Endothelial cell of umbilical vein (primary cell): Measurements from ENCODE around the gene SLC12A3. TPM values are rescaled to one million over a fixed set of nuclear protein-coding genes. Genes with fewer than 3 reads are reported as not detected.

ENCODE experiments used
- BruUV-seq: library from RNA; stranded (reverse); fragments of 400-500 nt; replicated peaks from 2 replicates; lab custom pipeline; 2021; lab: Mats Ljungman, UMichigan
- CTCF ChIA-PET: fragments of 300-600, 350-600 bp; sonication (Branson Sonifier 250); formaldehyde crosslinking; loops from one replicate; lab custom pipeline; 2021; ENCODE audit warnings: antibody characterized with exemption, inconsistent platforms; lab: Charles Lee
- POLR2A ChIA-PET: fragments of 300-600, 350-600 bp; sonication (Branson Sonifier 250); formaldehyde crosslinking; loops from one replicate; lab custom pipeline; 2021; ENCODE audit warnings: antibody characterized with exemption, inconsistent platforms; lab: Charles Lee
- DNase-seq: peaks from one replicate; pipeline ENCODE4 v3.0.0-alpha.2; 2011; ENCODE audit warnings: low read depth, low spot score
- FAIRE-seq: peaks from 2 replicates; lab custom pipeline; 2011; peaks lifted over from hg19 to GRCh38; lab: Jason Lieb, UNC
- H2AFZ ChIP-seq: 2 replicates; pipeline ENCODE4 v1.6.0; 2012; ENCODE audit warnings: low read depth, low read length, control low read depth, inconsistent platforms
- H3K27ac ChIP-seq: 2 replicates; pipeline ENCODE4 v1.5.1; 2011; ENCODE audit warnings: low read depth, mild to moderate bottlenecking, control low read depth, low read length, moderate library complexity; ENCODE audit not compliant: insufficient read depth
- H3K27me3 ChIP-seq, 2 experiments: 2 replicates each; pipeline versions ENCODE4 v1.6.0 to v1.6.1; 2011; ENCODE audit warnings: low read length in 2 of 2, mixed read lengths in 1 of 2; ENCODE audit not compliant: control insufficient read depth in 2 of 2, insufficient read depth in 2 of 2
- H3K36me3 ChIP-seq, 2 experiments: 2 replicates in 1 of 2; 3 replicates in 1 of 2; pipeline ENCODE4 v1.5.1; 2011; ENCODE audit warnings: low read length in 2 of 2, mild to moderate bottlenecking in 1 of 2, moderate library complexity in 1 of 2; ENCODE audit not compliant: control insufficient read depth in 2 of 2, insufficient read depth in 2 of 2; ENCODE audit errors: extremely low read depth in 1 of 2
- H3K4me1 ChIP-seq: 3 replicates; pipeline ENCODE4 v1.5.1; 2011; ENCODE audit warnings: mild to moderate bottlenecking, low read length; ENCODE audit not compliant: control insufficient read depth, insufficient read depth; ENCODE audit errors: extremely low read depth
- H3K4me2 ChIP-seq: 2 replicates; pipeline ENCODE4 v1.6.1; 2011; ENCODE audit warnings: low read length, control low read depth, mixed read lengths; ENCODE audit not compliant: insufficient read depth
- H3K4me3 ChIP-seq, 3 experiments: fragments of 200-600 bp in 1 of 3; sonication (generic), shearing (Covaris generic) in 1 of 3; replicated peaks in 1 of 3; 2 replicates each; pipeline ENCODE4 v1.5.1; 2011 to 2016; ENCODE audit warnings: control low read depth in 3 of 3, low read length in 3 of 3, mild to moderate bottlenecking in 2 of 3, inconsistent platforms in 1 of 3, low read depth in 1 of 3, moderate library complexity in 1 of 3; ENCODE audit not compliant: insufficient read depth in 1 of 3
- H3K79me2 ChIP-seq: 2 replicates; pipeline ENCODE4 v1.6.0; 2012; ENCODE audit warnings: low read length, inconsistent platforms; ENCODE audit not compliant: control insufficient read depth, insufficient read depth
- H3K9ac ChIP-seq: replicated peaks from 2 replicates; pipeline ENCODE3; 2011; ENCODE audit warnings: low read length, control low read depth; ENCODE audit not compliant: insufficient read depth; ENCODE audit errors: extremely low read depth
- H3K9me1 ChIP-seq: replicated peaks from 3 replicates; pipeline ENCODE4 v1.6.0; 2011; ENCODE audit warnings: mild to moderate bottlenecking, low read length; ENCODE audit not compliant: control insufficient read depth, insufficient read depth; ENCODE audit errors: extremely low read depth
- H3K9me3 ChIP-seq: replicated peaks from 2 replicates; pipeline ENCODE4 v1.5.1; 2012; ENCODE audit warnings: low read length, inconsistent platforms; ENCODE audit not compliant: control insufficient read depth, insufficient read depth
- H4K20me1 ChIP-seq: replicated peaks from 2 replicates; pipeline ENCODE3; 2011; ENCODE audit warnings: mild to moderate bottlenecking, low read length; ENCODE audit not compliant: control insufficient read depth, insufficient read depth; ENCODE audit errors: extremely low read depth
- EZH2 ChIP-seq: IDR thresholded peaks from 2 replicates; pipeline ENCODE4 v1.6.1; 2012; ENCODE audit warnings: borderline replicate concordance, low read depth, mild to moderate bottlenecking, moderate library complexity, low read length, inconsistent platforms; ENCODE audit not compliant: severe bottlenecking
- FOS ChIP-seq: IDR thresholded peaks from 2 replicates; pipeline ENCODE4 v1.6.1; 2011; ENCODE audit warnings: mild to moderate bottlenecking, low read length, moderate library complexity, borderline replicate concordance; ENCODE audit not compliant: insufficient read depth
- GATA2 ChIP-seq: IDR thresholded peaks from 2 replicates; pipeline ENCODE4 v1.7.0; 2011; ENCODE audit warnings: low read depth, mild to moderate bottlenecking, moderate library complexity, mixed read lengths, low read length; ENCODE audit not compliant: insufficient read length, insufficient read depth
- JUN ChIP-seq: IDR thresholded peaks from 2 replicates; pipeline ENCODE4 v1.6.1; 2011; ENCODE audit warnings: borderline replicate concordance, low read depth; ENCODE audit not compliant: insufficient read length, insufficient read depth
- MYC ChIP-seq: IDR thresholded peaks from one replicate; pipeline ENCODE4 v1.6.1; 2011; ENCODE audit warnings: mild to moderate bottlenecking, low read depth, low read length
- POLR2A ChIP-seq: IDR thresholded peaks from 2 replicates; pipeline ENCODE4 v1.6.1; 2012; ENCODE audit warnings: low read depth, mild to moderate bottlenecking, control low read depth, low read length
- POLR2AphosphoS5 ChIP-seq: IDR thresholded peaks from 2 replicates; pipeline ENCODE4 v1.6.1; 2012; ENCODE audit warnings: low read depth, mild to moderate bottlenecking, control low read depth, low read length, moderate library complexity; ENCODE audit not compliant: insufficient read depth
- dilution Hi-C: fragments of 300-500 bp; cut with MboI; formaldehyde crosslinking; loops from one replicate; pipeline ENCODE4 v1.15.0; 2019; ENCODE audit warnings: low sequenced_read_pairs; ENCODE audit not compliant: extremely low pct_ligation_motif_present
- intact Hi-C: fragments of 100-400 bp; cut with micrococcal nuclease; formaldehyde crosslinking; loops from one replicate; pipeline ENCODE4 v1.10.0; 2022
- polyA plus RNA-seq, 4 experiments: library from polyadenylated mRNA; depleted of rRNA in 3 of 4; stranded (reverse) in 3 of 4; unstranded in 1 of 4; fragments of >200 nt; gene quantifications; 2 replicates each; pipeline versions ENCODE4 v1.2.1 to v1.2.3, GENCODE V29; 2011 to 2012; ENCODE audit warnings: missing spikeins in 1 of 4
- total RNA-seq: library from RNA; stranded (reverse); gene quantifications from 2 replicates; pipeline ENCODE4 v1.2.3, GENCODE V29; 2021
- TF ChIP-seq, protein P1 (sequence below), 2 donors: IDR thresholded peaks; 1 replicate in 1 of 2; 2 replicates in 1 of 2; pipeline ENCODE4 v1.5.1; 2011; ENCODE audit warnings: low read length in 2 of 2, mild to moderate bottlenecking in 2 of 2, moderate library complexity in 2 of 2, control low read depth in 1 of 2, inconsistent platforms in 1 of 2, low read depth in 1 of 2; ENCODE audit not compliant: insufficient read depth in 1 of 2; ENCODE audit errors: extremely low read depth in 1 of 2
- TF ChIP-seq, protein P2 (sequence below): IDR thresholded peaks from 2 replicates; pipeline ENCODE4 v1.6.1; 2011; ENCODE audit not compliant: insufficient read depth, insufficient read length

The SLC12A3 gene
- total and polyA plus RNA-seq, 2 donors (not counting 3 experiments of a cell fraction or from before 2014, with no cell fraction given), result not detected

DNA sequence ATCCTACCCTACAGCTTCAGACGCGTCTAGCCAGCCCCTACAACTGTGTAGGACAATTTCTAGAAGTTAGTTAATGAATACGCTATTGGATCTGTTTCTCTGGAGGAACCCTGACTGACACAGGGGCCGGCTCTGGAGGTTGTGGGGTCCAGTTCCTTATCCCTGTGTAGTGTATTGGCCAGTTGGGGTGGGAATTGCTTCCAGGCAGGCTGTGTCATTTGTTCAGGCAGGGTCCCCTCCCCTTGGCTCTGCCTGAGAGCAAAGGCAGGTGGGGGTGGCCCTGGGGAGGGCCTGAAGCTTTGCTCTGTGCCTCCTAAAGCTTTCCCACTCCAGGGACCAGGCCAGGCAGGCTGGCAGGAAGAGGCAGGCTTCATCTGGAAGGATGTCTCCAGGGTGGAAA lies 85.0 kb downstream of the SLC12A3 start:
- Histone ChIP-seq H3K4me2 (no peak overlapping the region), H3K27me3 (no peaks in the 10 kb centered on the region), H4K20me1 (no peaks in the 10 kb centered on the region), H3K9me1 (no peaks in the 10 kb centered on the region), H3K4me1 (no peaks in the 10 kb centered on the region), H2AFZ (no peak overlapping the region), H3K9me3 (no peaks in the 10 kb centered on the region), H3K36me3 (peaks cover 1 to 5% of the 10 kb centered on the region in 2 experiments), H3K9ac (no peak overlapping the region), H3K4me3 (no peak overlapping the region), H3K79me2 (no peaks in the 10 kb centered on the region), H3K27ac (no peak overlapping the region)
- ChIA-PET POLR2A (no interaction called here), CTCF (interaction anchor here (1.5 to 4.1 kb wide), 4 partner anchors 13 to 157 kb away, joined by 3 to 54 read pairs (median 16); no protein-coding TSS in a partner anchor)
- no TSS peak for BruUV-seq
- TF ChIP-seq FOS, result no peak
- DNase-seq, result no peak
- intact Hi-C loops, result no loop called here
- dilution Hi-C loops, result no loop called here
- no peak for FAIRE-seq

GRCh38 chr16:56950455-56950854 lies 85.4 kb downstream of the SLC12A3 start:
- CTCF ChIA-PET, result interaction anchor here (0.8 to 4.1 kb wide), 11 partner anchors 11 to 161 kb away, joined by 3 to 54 read pairs (median 3); partner anchors contain the start of genes CETP and NLRC5
- H3K27ac ChIP-seq, result no peak overlapping the region
- no peak overlapping the region for H3K9ac ChIP-seq
- no peaks in the 10 kb centered on the region for H3K27me3 ChIP-seq
- TF ChIP-seq GATA2 (no peak), MYC (no peak), JUN (no peak), POLR2A (no peak), POLR2AphosphoS5 (no peak), EZH2 (no peak), FOS (no peak)
- TF ChIP-seq, protein P1, sequence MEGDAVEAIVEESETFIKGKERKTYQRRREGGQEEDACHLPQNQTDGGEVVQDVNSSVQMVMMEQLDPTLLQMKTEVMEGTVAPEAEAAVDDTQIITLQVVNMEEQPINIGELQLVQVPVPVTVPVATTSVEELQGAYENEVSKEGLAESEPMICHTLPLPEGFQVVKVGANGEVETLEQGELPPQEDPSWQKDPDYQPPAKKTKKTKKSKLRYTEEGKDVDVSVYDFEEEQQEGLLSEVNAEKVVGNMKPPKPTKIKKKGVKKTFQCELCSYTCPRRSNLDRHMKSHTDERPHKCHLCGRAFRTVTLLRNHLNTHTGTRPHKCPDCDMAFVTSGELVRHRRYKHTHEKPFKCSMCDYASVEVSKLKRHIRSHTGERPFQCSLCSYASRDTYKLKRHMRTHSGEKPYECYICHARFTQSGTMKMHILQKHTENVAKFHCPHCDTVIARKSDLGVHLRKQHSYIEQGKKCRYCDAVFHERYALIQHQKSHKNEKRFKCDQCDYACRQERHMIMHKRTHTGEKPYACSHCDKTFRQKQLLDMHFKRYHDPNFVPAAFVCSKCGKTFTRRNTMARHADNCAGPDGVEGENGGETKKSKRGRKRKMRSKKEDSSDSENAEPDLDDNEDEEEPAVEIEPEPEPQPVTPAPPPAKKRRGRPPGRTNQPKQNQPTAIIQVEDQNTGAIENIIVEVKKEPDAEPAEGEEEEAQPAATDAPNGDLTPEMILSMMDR (IDR thresholded peaks at IDR 0.05; ENCODE audit: extremely low read depth in 1 of 2, insufficient read depth in 1 of 2, low read depth in 1 of 2, low read length in 2 of 2), result no peak
- TF ChIP-seq, protein P2, sequence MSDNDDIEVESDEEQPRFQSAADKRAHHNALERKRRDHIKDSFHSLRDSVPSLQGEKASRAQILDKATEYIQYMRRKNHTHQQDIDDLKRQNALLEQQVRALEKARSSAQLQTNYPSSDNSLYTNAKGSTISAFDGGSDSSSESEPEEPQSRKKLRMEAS, result no peak
- peaks cover 0 to under 1% of the 10 kb centered on the region in 2 experiments for H3K36me3 ChIP-seq
- no peak overlapping the region for H2AFZ ChIP-seq
- dilution Hi-C loops, result no loop called here
- DNase-seq, result no peak
- no peaks in the 10 kb centered on the region for H3K9me3 ChIP-seq
- no peak for FAIRE-seq
- no peaks in the 10 kb centered on the region for H3K9me1 ChIP-seq
- no TSS peak for BruUV-seq
- intact Hi-C loops, result no loop called here
- no peak overlapping the region for H3K4me3 ChIP-seq
- no peaks in the 10 kb centered on the region for H4K20me1 ChIP-seq
- H3K4me2 ChIP-seq, result no peak overlapping the region
- H3K4me1 ChIP-seq, result no peaks in the 10 kb centered on the region
- no peaks in the 10 kb centered on the region for H3K79me2 ChIP-seq
- POLR2A ChIA-PET, result no interaction called here
